Astrocyte of the cerebellum (primary cell): Measurements from ENCODE around the gene MAPK9.

Experiments
- DNase-seq: peaks from one replicate; pipeline ENCODE4 v3.0.0-alpha.2; 2011; ENCODE audit warnings: low read depth
- H3K4me3 ChIP-seq: 2 replicates; pipeline ENCODE4 v1.5.1; 2011; ENCODE audit warnings: mild to moderate bottlenecking, low read depth, low read length, moderate library complexity
- CTCF ChIP-seq: IDR thresholded peaks from 2 replicates; pipeline ENCODE4 v1.5.1; 2012; ENCODE audit warnings: low read length, low read depth, moderate library complexity, mild to moderate bottlenecking; ENCODE audit errors: missing control alignments
- in situ Hi-C: cut with HindIII; loops from 2 replicates; pipeline ENCODE4 v1.10.0; 2017; ENCODE audit warnings: low sequenced_read_pairs

MAPK9 gene

GRCh38 chr5:180209137-180209581 lies 82.7 kb downstream of the MAPK9 start, which contains the start of gene RASGEF1C:
RASGEF1C (minus strand) TSS chr5:180209211; CDS start chr5:180138052, 71,159 bp downstream.
- H3K4me3 ChIP-seq = peak within 1 kb of the TSS; percentile 34
- in situ Hi-C loops = no loop called here
- peak; percentile 16 for TF ChIP-seq CTCF
- peak; percentile 34 for DNase-seq

GRCh38 chr5:180208435-180209081 lies 83.3 kb downstream of the MAPK9 start:
- no peak for DNase-seq
- no peak for TF ChIP-seq CTCF
- H3K4me3 ChIP-seq = peak overlapping the region; percentile 34
- in situ Hi-C loops = no loop called here

GRCh38 chr5:180208038-180208434 lies 83.8 kb downstream of the MAPK9 start:
- no peak for DNase-seq
- H3K4me3 ChIP-seq = no peak overlapping the region
- TF ChIP-seq CTCF = no peak

GRCh38 chr5:180207593-180207992 lies 84.3 kb downstream of the MAPK9 start:
- in situ Hi-C loops = no loop called here
- TF ChIP-seq CTCF = no peak
- DNase-seq = no peak
- no peak overlapping the region for H3K4me3 ChIP-seq

More at GRCh38 chr5:180208038-180208434, 83.8 kb downstream of the MAPK9 start:
- in situ Hi-C loops = no loop called here

- TF ChIP-seq CTCF = no peak
- no peak overlapping the region for H3K4me3 ChIP-seq
- no peak for DNase-seq
- in situ Hi-C loops = no loop called here
Measured at GRCh38 chr5:180206993-180207392, 84.9 kb downstream of the MAPK9 start.

GRCh38 chr5:180205916-180206315 lies 86.0 kb downstream of the MAPK9 start:
- H3K4me3 ChIP-seq = no peak overlapping the region
- in situ Hi-C loops = no loop called here
- no peak for TF ChIP-seq CTCF
- no peak for DNase-seq
